Pancreas (tissue), 10 donors: ENCODE results near the gene PHLPP2. TPM values are rescaled to one million over a fixed set of nuclear protein-coding genes. Genes with fewer than 3 reads are reported as not detected.
"Not testable (repeated sequence)": the region's sequence is repeated elsewhere in the genome, so short reads cannot be mapped to it uniquely, and the experiment has no call there.

Experiments
- ATAC-seq, 4 donors: fragments of 200-7000 bp; cut with Tn5 transposase; one replicate each; pipeline versions ENCODE4 v1.8.0 to v1.9.1; 2020; ENCODE audit warnings: mild to moderate bottlenecking in 4 of 4, moderate library complexity in 4 of 4
- DNase-seq, 6 donors: peaks; one replicate each; pipeline ENCODE4 v3.0.0-alpha.2; 2020
- FAIRE-seq: peaks from 2 replicates; lab custom pipeline; 2012; peaks lifted over from hg19 to GRCh38; lab: Jason Lieb, UNC
- H3K27ac ChIP-seq, 4 donors: fragments of 200-600 bp; sonication (generic); 1 replicate in 3 of 4; 2 replicates in 1 of 4; pipeline versions ENCODE4 v1.5.0 to v1.8.0; 2020
- H3K27me3 ChIP-seq, 4 donors: fragments of 200-600 bp; one replicate each; pipeline ENCODE4 v1.8.0; 2021
- H3K36me3 ChIP-seq, 3 donors: fragments of 200-600 bp; sonication (generic) in 1 of 3; one replicate each; pipeline versions ENCODE4 v1.5.0 to v1.8.0; 2020 to 2021
- H3K4me1 ChIP-seq, 3 donors: fragments of 200-600 bp; one replicate each; pipeline ENCODE4 v1.8.0; 2021
- H3K4me3 ChIP-seq, 4 donors: fragments of 200-600 bp; sonication (generic) in 2 of 4; one replicate each; pipeline versions ENCODE4 v1.5.0 to v1.8.0; 2020 to 2021
- H3K9me3 ChIP-seq, 4 donors: fragments of 200-600 bp; one replicate each; pipeline ENCODE4 v1.8.0; 2021
- WGBS, 2 donors: extraction: QIAGEN DNeasy Blood & Tissue Kit; methylation state at CpG; one replicate each; pipeline ENCODE4 v1.1.7; 2013; 5-methylcytosine and 5-hydroxymethylcytosine counted together
- intact Hi-C, 3 donors: fragments of 100-400 bp; cut with DNase I; formaldehyde crosslinking; loops; one replicate each; pipeline versions ENCODE4 v1.11.1 to v1.14.2; 2022
- polyA plus RNA-seq, 2 donors: library from polyadenylated mRNA; stranded (reverse); fragments of 200-250 nt; gene quantifications; one replicate each; pipeline ENCODE4 v1.2.3, GENCODE V29; 2013
- total RNA-seq, 6 donors: library from RNA; stranded (reverse); fragmentation: NEBNext Ultra II Directional in 4 of 6; extraction: Animal tissue kit (Norgen Biotek cat#: 25700) in 4 of 6; gene quantifications; one replicate each; pipeline versions ENCODE4 v1.2.1 to v1.2.4, GENCODE V29; 2021 to 2023
- TF ChIP-seq, protein P1 (sequence below), 4 donors: fragments of 200-600 bp; sonication (generic) in 3 of 4; IDR thresholded peaks; one replicate each; pipeline versions ENCODE4 v1.5.0 to v1.8.0; 2021; ENCODE audit warnings: antibody characterized with exemption in 4 of 4
- donor health status: healthy with polysubstance abuse.
- donor health status: DM: no; HTN: no; CAD: no; lungs with moderate emphysema.
- donor health status: DM: no; HTN: no; CAD: no.
- donor health status: control.
- donor health status: control.
- donor health status: Bipolar disorder and iron deficiency.
- donor health status: DM: yes; HTN: yes; CAD: no.
- donor health status: DM: no; HTN: no; CAD: no.
- donor health status: DM: no; HTN: no; CAD: no.
- donor health status: DM: yes; HTN: yes; CAD: no.

PHLPP2 gene
- total and polyA plus RNA-seq, 8 donors: 1.3 to 4.6 (median 2.8) TPM

DNA sequence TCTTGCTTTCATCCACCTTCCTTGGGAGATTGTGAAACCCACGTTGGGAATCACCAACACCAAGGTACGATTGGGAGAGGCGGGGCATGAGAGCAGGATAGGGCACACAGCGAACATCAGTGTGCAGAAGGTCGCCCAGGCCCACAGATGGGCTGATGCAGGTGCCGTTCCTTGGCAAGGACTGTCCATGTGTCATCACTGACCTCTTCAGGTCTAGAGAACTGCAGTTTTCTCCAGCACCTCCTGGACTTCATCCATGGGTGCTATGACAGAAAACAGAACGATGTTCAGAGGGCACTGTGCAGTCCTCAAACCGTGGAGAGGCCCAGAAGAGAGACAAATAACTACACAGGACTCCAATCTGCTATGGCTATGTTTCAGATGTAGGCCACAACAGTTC is 123.7 kb downstream of the PHLPP2 start:
- TF ChIP-seq, protein P1, sequence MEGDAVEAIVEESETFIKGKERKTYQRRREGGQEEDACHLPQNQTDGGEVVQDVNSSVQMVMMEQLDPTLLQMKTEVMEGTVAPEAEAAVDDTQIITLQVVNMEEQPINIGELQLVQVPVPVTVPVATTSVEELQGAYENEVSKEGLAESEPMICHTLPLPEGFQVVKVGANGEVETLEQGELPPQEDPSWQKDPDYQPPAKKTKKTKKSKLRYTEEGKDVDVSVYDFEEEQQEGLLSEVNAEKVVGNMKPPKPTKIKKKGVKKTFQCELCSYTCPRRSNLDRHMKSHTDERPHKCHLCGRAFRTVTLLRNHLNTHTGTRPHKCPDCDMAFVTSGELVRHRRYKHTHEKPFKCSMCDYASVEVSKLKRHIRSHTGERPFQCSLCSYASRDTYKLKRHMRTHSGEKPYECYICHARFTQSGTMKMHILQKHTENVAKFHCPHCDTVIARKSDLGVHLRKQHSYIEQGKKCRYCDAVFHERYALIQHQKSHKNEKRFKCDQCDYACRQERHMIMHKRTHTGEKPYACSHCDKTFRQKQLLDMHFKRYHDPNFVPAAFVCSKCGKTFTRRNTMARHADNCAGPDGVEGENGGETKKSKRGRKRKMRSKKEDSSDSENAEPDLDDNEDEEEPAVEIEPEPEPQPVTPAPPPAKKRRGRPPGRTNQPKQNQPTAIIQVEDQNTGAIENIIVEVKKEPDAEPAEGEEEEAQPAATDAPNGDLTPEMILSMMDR (IDR thresholded peaks at IDR 0.05): no peak
- Histone ChIP-seq H3K9me3 (no peaks in the 10 kb centered on the region), H3K27me3 (no peaks in the 10 kb centered on the region), H3K27ac (no peak overlapping the region), H3K4me1 (no peaks in the 10 kb centered on the region), H3K4me3 (no peak overlapping the region), H3K36me3 (no peaks in the 10 kb centered on the region)
- intact Hi-C loops: no loop called here
- DNase-seq (no peak), FAIRE-seq (no peak), ATAC-seq (no peak)
- 58 to 69% methylated on average over 8 of the region's 8 CpGs for WGBS, 2 donors

DNA sequence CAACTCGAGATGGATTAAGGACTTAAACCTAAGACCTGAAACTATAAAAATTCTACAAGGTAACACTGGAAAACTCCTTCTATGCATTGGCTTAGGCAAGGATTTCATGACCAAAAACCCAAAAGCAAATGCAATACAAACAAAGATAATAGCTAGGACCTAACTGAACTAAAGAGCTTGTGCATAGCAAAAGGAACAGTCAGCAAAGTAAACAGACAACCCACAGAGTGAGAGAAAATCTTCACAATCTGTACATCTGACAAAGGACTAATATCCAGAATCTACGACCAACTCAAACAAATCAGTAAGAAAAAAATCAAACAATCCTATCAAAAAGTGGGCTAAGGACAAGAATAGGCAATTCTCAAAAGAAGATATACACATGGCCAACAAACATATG is 126.1 kb downstream of the PHLPP2 start:
- H3K27ac ChIP-seq, ATAC-seq, H3K4me3 ChIP-seq, H3K9me3 ChIP-seq, DNase-seq, FAIRE-seq, H3K27me3 ChIP-seq, H3K36me3 ChIP-seq, H3K4me1 ChIP-seq, intact Hi-C loops: not testable (repeated sequence)
- WGBS, 2 donors: 30 to 50% methylated on average over 2 of the region's 2 CpGs

DNA sequence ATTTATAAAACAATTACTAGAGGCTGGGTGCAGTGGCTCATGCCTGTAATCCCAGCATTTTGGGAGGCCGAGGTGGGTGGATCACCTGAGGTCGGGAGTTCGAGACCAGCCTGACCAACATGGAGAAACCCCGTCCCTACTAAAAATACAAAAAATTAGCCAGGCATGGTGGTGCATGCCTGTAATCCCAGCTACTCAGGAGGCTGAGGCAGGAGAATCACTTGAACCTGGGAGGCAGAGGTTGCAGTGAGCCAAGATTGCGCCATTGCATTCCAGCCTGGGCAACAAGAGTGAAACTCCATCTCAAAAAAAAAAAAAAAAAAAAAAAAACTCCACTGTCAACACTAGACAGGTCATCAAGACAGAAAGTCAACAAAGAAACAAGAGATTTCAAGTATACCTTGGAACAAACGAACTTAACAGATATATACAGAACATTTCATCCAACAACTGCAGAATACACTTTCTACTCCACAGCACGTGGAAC is 129.1 kb downstream of the PHLPP2 start:
- H3K9me3 ChIP-seq, H3K4me3 ChIP-seq, H3K27ac ChIP-seq, FAIRE-seq, DNase-seq, ATAC-seq, H3K4me1 ChIP-seq, intact Hi-C loops, H3K36me3 ChIP-seq, H3K27me3 ChIP-seq: not testable (repeated sequence)
- 77 to 83% methylated on average over 6 to 7 of the region's 7 CpGs for WGBS, 2 donors

Other genes with a start within 250 kb of the PHLPP2 start
- gene ZNF19, start 235.4 kb downstream of the PHLPP2 start, total RNA-seq: 1 to 10 TPM; 3.6 to 7.3 (median 4.9) TPM
- gene ZNF19, start 235.4 kb downstream of the PHLPP2 start, polyA plus RNA-seq: 1 to 10 TPM; 2.9 to 6.1 TPM
- 10 to 100 TPM in 1 of 6 donors, 1 to 10 TPM in 5; 2.6 to 17.2 (median 5.3) TPM for gene CHST4, start 198.3 kb downstream of the PHLPP2 start, total RNA-seq
- 1 to 10 TPM; 5.8 to 7.8 TPM for gene CHST4, start 198.3 kb downstream of the PHLPP2 start, polyA plus RNA-seq
- gene TAT, start 147.6 kb downstream of the PHLPP2 start, total RNA-seq: 1 to 10 TPM in 1 of 6 donors, under 1 TPM in 3, not detected in 2; 0.09 to 1.0 (median 0.15) TPM
- under 1 TPM; 0.04 to 0.14 TPM for gene TAT, start 147.6 kb downstream of the PHLPP2 start, polyA plus RNA-seq
- gene MARVELD3, start 98.5 kb downstream of the PHLPP2 start, total RNA-seq: 10 to 100 TPM; 11.7 to 16.0 (median 14.1) TPM
- gene MARVELD3, start 98.5 kb downstream of the PHLPP2 start, polyA plus RNA-seq: 10 to 100 TPM in 1 of 2 donors, 1 to 10 TPM in 1; 9.7 to 11.6 TPM
- 10 to 100 TPM; 31.6 to 50.8 (median 39.8) TPM for gene AP1G1, start 84.1 kb upstream of the PHLPP2 start, total RNA-seq
- 10 to 100 TPM; 15.3 to 27.6 TPM for gene AP1G1, start 84.1 kb upstream of the PHLPP2 start, polyA plus RNA-seq
- 10 to 100 TPM; 10.2 to 17.4 (median 12.4) TPM for gene ATXN1L, start 121.3 kb upstream of the PHLPP2 start, total RNA-seq
- 1 to 10 TPM; 5.5 to 6.2 TPM for gene ATXN1L, start 121.3 kb upstream of the PHLPP2 start, polyA plus RNA-seq
- 1 to 10 TPM; 3.0 to 4.5 (median 3.9) TPM for gene ZNF821, start 159.5 kb upstream of the PHLPP2 start, total RNA-seq
- gene ZNF821, start 159.5 kb upstream of the PHLPP2 start, polyA plus RNA-seq: 10 to 100 TPM in 1 of 2 donors, 1 to 10 TPM in 1; 6.1 to 12.6 TPM
- 100 to 1,000 TPM in 1 of 6 donors, 10 to 100 TPM in 5; 56.1 to 115 (median 69.4) TPM for gene IST1, start 170.8 kb upstream of the PHLPP2 start, total RNA-seq
- gene IST1, start 170.8 kb upstream of the PHLPP2 start, polyA plus RNA-seq: 100 to 1,000 TPM in 1 of 2 donors, 10 to 100 TPM in 1; 57.1 to 121 TPM